Mucosa of stomach (tissue), 1 donor: ENCODE data around the gene SYCP2.
"Not testable (repeated sequence)": the region's sequence is repeated elsewhere in the genome, so short reads cannot be mapped to it uniquely, and the experiment has no call there.

Experiments used
- H3K27me3 ChIP-seq: one replicate; pipeline ENCODE4 v1.7.0; 2013; ENCODE audit warnings: mild to moderate bottlenecking, low read length; ENCODE audit not compliant: control insufficient read depth, insufficient read depth
- H3K36me3 ChIP-seq: one replicate; pipeline ENCODE4 v1.7.0; 2013; ENCODE audit warnings: low read length; ENCODE audit not compliant: control insufficient read depth, insufficient read depth
- H3K4me1 ChIP-seq: one replicate; pipeline ENCODE4 v1.7.0; 2013; ENCODE audit warnings: mild to moderate bottlenecking, low read length; ENCODE audit not compliant: control insufficient read depth, insufficient read depth
- H3K4me3 ChIP-seq: one replicate; pipeline ENCODE4 v1.7.0; 2013; ENCODE audit warnings: low read length
- H3K9ac ChIP-seq: one replicate; pipeline ENCODE4 v1.7.0; 2013; ENCODE audit warnings: mild to moderate bottlenecking, low read length, moderate library complexity
- H3K9me3 ChIP-seq: one replicate; pipeline ENCODE4 v1.7.0; 2013; ENCODE audit warnings: mild to moderate bottlenecking, low read length, moderate library complexity; ENCODE audit not compliant: control insufficient read depth
- donor health status: Pancreatic carcinoma.

The SYCP2 gene

GRCh38 chr20:59931511-59932312, 1.7 kb downstream of the SYCP2 start:
- H3K4me1 ChIP-seq: peaks cover 11% of the 10 kb centered on the region
- no peaks in the 10 kb centered on the region for H3K27me3 ChIP-seq
- peak overlapping the region; percentile 38 for H3K9ac ChIP-seq
- H3K36me3 ChIP-seq: no peaks in the 10 kb centered on the region
- H3K9me3 ChIP-seq: no peaks in the 10 kb centered on the region
- no peak overlapping the region for H3K4me3 ChIP-seq

- no peaks in the 10 kb centered on the region for H3K9me3 ChIP-seq
- H3K27me3 ChIP-seq: no peaks in the 10 kb centered on the region
- peaks cover 20% of the 10 kb centered on the region for H3K4me1 ChIP-seq
- H3K36me3 ChIP-seq: no peaks in the 10 kb centered on the region
- peak overlapping the region; percentile 11 for H3K9ac ChIP-seq
- H3K4me3 ChIP-seq: no peak overlapping the region
These were observed 7.5 kb downstream of the SYCP2 start for GRCh38 chr20:59925899-59926298.

DNA sequence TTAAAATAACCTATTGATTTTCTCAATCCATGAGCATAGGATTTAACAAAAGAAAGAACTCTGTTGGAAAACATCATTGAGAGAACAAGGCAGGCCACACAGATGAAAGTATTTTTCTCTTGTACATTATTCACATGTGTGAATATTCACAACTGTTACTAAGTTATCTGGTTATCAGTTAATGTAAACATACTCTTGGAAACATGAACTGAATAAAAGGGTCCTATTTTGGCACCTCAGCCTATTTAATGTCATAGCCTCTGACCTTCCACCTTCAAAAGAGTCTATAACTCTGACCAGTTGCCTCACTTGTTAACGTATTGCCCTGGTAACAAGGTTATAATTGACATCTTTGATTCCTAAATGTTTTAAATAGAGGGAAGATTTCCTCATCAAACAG, 8.1 kb downstream of the SYCP2 start:
- no peak overlapping the region for H3K9ac ChIP-seq
- peaks cover 20% of the 10 kb centered on the region for H3K4me1 ChIP-seq
- no peaks in the 10 kb centered on the region for H3K9me3 ChIP-seq
- no peaks in the 10 kb centered on the region for H3K36me3 ChIP-seq
- no peak overlapping the region for H3K4me3 ChIP-seq
- H3K27me3 ChIP-seq: no peaks in the 10 kb centered on the region

- no peaks in the 10 kb centered on the region for H3K27me3 ChIP-seq
- peaks cover 20% of the 10 kb centered on the region for H3K4me1 ChIP-seq
- no peak overlapping the region for H3K9ac ChIP-seq
- no peak overlapping the region for H3K4me3 ChIP-seq
- H3K36me3 ChIP-seq: no peaks in the 10 kb centered on the region
- no peaks in the 10 kb centered on the region for H3K9me3 ChIP-seq
These were observed 9.9 kb downstream of the SYCP2 start for GRCh38 chr20:59923514-59923913.

- Histone ChIP-seq H3K4me3 (no peak overlapping the region), H3K27me3 (no peaks in the 10 kb centered on the region), H3K36me3 (no peaks in the 10 kb centered on the region), H3K9me3 (no peaks in the 10 kb centered on the region), H3K9ac (no peak overlapping the region), H3K4me1 (peaks cover 12% of the 10 kb centered on the region)
These were observed 12.5 kb downstream of the SYCP2 start for GRCh38 chr20:59920944-59921343.

GRCh38 chr20:59912609-59913008, 20.8 kb downstream of the SYCP2 start:
- Histone ChIP-seq H3K4me3 (no peak overlapping the region), H3K9me3 (no peaks in the 10 kb centered on the region), H3K9ac (no peak overlapping the region), H3K36me3 (no peaks in the 10 kb centered on the region), H3K27me3 (no peaks in the 10 kb centered on the region), H3K4me1 (no peaks in the 10 kb centered on the region)

- Histone ChIP-seq H3K9ac (no peak overlapping the region), H3K27me3 (no peaks in the 10 kb centered on the region), H3K9me3 (no peaks in the 10 kb centered on the region)
These were observed 22.4 kb downstream of the SYCP2 start for GRCh38 chr20:59911041-59911440.

DNA sequence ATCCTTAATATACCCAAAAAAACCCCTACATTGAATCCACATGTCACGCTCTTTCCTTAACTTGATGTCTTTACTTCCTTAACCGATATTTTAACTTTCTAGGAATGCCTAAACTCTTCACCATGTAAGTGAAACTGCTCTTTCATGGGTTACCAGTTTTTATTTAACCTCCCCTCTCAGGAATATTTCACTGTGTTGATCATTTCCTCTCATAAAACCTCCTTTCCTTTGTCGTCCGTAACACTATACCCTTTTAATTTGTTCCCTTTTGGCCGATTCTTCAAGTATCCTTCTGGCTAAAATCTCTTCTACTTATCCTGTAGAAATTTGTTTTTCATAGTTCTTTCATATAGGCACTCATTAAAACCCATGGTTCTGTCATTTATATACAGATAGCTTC, 24.6 kb downstream of the SYCP2 start:
- no peaks in the 10 kb centered on the region for H3K9me3 ChIP-seq
- no peaks in the 10 kb centered on the region for H3K27me3 ChIP-seq
- H3K4me3 ChIP-seq: no peak overlapping the region
- no peaks in the 10 kb centered on the region for H3K4me1 ChIP-seq
- no peaks in the 10 kb centered on the region for H3K36me3 ChIP-seq
- no peak overlapping the region for H3K9ac ChIP-seq

More at GRCh38 chr20:59911041-59911440, 22.4 kb downstream of the SYCP2 start:
- H3K4me1 ChIP-seq: no peaks in the 10 kb centered on the region
- no peaks in the 10 kb centered on the region for H3K36me3 ChIP-seq
- H3K4me3 ChIP-seq: no peak overlapping the region

- Histone ChIP-seq H3K9me3 (no peaks in the 10 kb centered on the region), H3K36me3 (no peaks in the 10 kb centered on the region), H3K4me3 (no peak overlapping the region), H3K9ac (no peak overlapping the region), H3K27me3 (no peaks in the 10 kb centered on the region), H3K4me1 (no peaks in the 10 kb centered on the region)
These were observed 29.8 kb downstream of the SYCP2 start for GRCh38 chr20:59903621-59904020.

GRCh38 chr20:59902470-59902869, 31.0 kb downstream of the SYCP2 start:
- Histone ChIP-seq H3K9ac (no peak overlapping the region), H3K4me1 (no peaks in the 10 kb centered on the region), H3K36me3 (no peaks in the 10 kb centered on the region), H3K27me3 (no peaks in the 10 kb centered on the region), H3K9me3 (no peaks in the 10 kb centered on the region), H3K4me3 (no peak overlapping the region)

DNA sequence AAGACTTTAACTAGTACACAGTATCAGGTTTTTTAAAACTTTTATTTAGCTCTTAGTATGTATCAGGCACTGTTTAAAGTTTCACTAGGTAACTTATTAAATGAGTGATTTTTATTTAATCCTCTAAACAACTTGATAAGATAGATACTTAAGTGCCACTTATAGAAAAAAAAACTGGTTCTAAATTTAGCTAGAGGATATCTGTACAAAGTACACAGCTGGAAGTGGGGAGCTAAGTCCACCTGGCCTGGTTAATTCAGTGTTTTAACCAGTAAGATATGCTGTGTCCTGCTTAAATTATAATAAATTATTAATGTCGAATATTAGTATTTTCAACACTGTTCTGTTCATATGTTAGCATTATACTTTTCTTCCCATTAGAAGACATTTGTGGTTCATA, 37.5 kb downstream of the SYCP2 start:
- no peaks in the 10 kb centered on the region for H3K4me1 ChIP-seq
- no peak overlapping the region for H3K4me3 ChIP-seq
- H3K36me3 ChIP-seq: no peaks in the 10 kb centered on the region

GRCh38 chr20:59891581-59891980, 41.9 kb downstream of the SYCP2 start:
- no peaks in the 10 kb centered on the region for H3K4me1 ChIP-seq
- no peaks in the 10 kb centered on the region for H3K9me3 ChIP-seq
- H3K4me3 ChIP-seq: no peak overlapping the region
- no peaks in the 10 kb centered on the region for H3K36me3 ChIP-seq
- no peaks in the 10 kb centered on the region for H3K27me3 ChIP-seq
- H3K9ac ChIP-seq: no peak overlapping the region

More for the DNA sequence above, 37.5 kb downstream of the SYCP2 start:
- Histone ChIP-seq H3K9me3 (no peaks in the 10 kb centered on the region), H3K9ac (no peak overlapping the region), H3K27me3 (no peaks in the 10 kb centered on the region)

DNA sequence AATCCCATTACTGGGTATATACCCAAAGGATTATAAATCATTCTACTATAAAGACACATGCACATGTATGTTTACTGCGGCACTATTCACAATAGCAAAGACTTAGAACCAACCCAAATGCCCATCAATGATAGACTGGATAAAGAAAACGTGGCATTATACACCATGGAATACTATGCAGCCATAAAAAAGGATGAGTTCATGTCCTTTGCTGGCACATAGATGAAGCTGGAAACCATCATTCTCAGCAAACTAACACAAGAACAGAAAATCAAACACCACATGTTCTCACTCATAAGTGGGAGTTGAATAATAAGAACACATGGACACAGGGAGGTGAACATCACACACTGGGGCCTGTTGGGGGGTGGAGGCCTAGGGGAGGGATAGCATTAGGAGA, 43.4 kb downstream of the SYCP2 start:
- H3K9me3 ChIP-seq, H3K4me1 ChIP-seq, H3K4me3 ChIP-seq, H3K9ac ChIP-seq, H3K27me3 ChIP-seq, H3K36me3 ChIP-seq: not testable (repeated sequence)
